HepG2 (cell line): ENCODE results near the gene HECTD1. TPM values are rescaled to one million over a fixed set of nuclear protein-coding genes. Genes with fewer than 3 reads are reported as not detected.

Experiments
- ATAC-seq: fragments of 200-7000 bp; cut with Tn5 transposase; 3 replicates; pipeline ENCODE4 v1.9.1; 2020; ENCODE audit warnings: mild to moderate bottlenecking, moderate library complexity
- BruUV-seq: library from RNA; stranded (reverse); fragments of 400-500 nt; replicated peaks from 2 replicates; lab custom pipeline; 2021; lab: Mats Ljungman, UMichigan
- CTCF ChIA-PET: fragments of 300-600 bp; formaldehyde crosslinking; extraction: SDS; loops from one replicate; lab custom pipeline; 2021; ENCODE audit warnings: low total read pairs, inconsistent platforms, low intra/inter-chr PET ratio; lab: Yijun Ruan, JAX
- POLR2A ChIA-PET: fragments of 350-600 bp; sonication (Branson Sonifier 250); formaldehyde crosslinking; loops from one replicate; lab custom pipeline; 2020; ENCODE audit warnings: antibody characterized with exemption, inconsistent platforms; lab: Yijun Ruan, JAX
- DNase-seq: peaks from one replicate; pipeline ENCODE4 v3.0.0-alpha.2; 2015; ENCODE audit warnings: low spot score
- FAIRE-seq: peaks from 3 replicates; lab custom pipeline; 2011; peaks lifted over from hg19 to GRCh38; lab: Jason Lieb, UNC
- H2AFZ ChIP-seq: one replicate; pipeline ENCODE4 v1.6.1; 2011; ENCODE audit warnings: low read length, inconsistent platforms
- H3K27ac ChIP-seq: fragments of 300-600 bp; 3 replicates; pipeline ENCODE4 v1.8.0; 2011; ENCODE audit warnings: mixed run types, mild to moderate bottlenecking, mixed read lengths, low read length, inconsistent platforms; ENCODE audit not compliant: insufficient read depth; ENCODE audit errors: extremely low read length
- H3K27me3 ChIP-seq, 2 experiments: fragments of 200-600 bp in 1 of 2; 2 replicates in 1 of 2; 3 replicates in 1 of 2; pipeline versions ENCODE4 v1.6.0 to v1.8.0; 2011; ENCODE audit warnings: low read length in 2 of 2, mild to moderate bottlenecking in 2 of 2, moderate library complexity in 2 of 2, inconsistent platforms in 1 of 2; ENCODE audit not compliant: insufficient read depth in 2 of 2, control insufficient read depth in 1 of 2
- H3K36me3 ChIP-seq, 2 experiments: fragments of 200-600 bp in 1 of 2; replicated peaks in 1 of 2; 2 replicates in 1 of 2; 3 replicates in 1 of 2; pipeline versions ENCODE4 v1.5.1 to v1.8.0; 2011; ENCODE audit warnings: low read length in 2 of 2, inconsistent platforms in 1 of 2; ENCODE audit not compliant: insufficient read depth in 2 of 2, control insufficient read depth in 1 of 2
- H3K4me1 ChIP-seq: 2 replicates; pipeline ENCODE4 v1.5.1; 2012; ENCODE audit warnings: low read length, inconsistent platforms; ENCODE audit not compliant: insufficient read depth
- H3K4me2 ChIP-seq: 2 replicates; pipeline ENCODE4 v1.6.0; 2011; ENCODE audit warnings: low read depth, low read length, inconsistent platforms
- H3K4me3 ChIP-seq, 3 experiments: fragments of 200-600 bp in 1 of 3; sonication (generic), shearing (Covaris generic) in 1 of 3; replicated peaks in 1 of 3; 2 replicates each; pipeline ENCODE4 v1.5.1; 2011 to 2016; ENCODE audit warnings: low read length in 3 of 3, inconsistent platforms in 2 of 3, low read depth in 2 of 3, mild to moderate bottlenecking in 2 of 3, control low read depth in 1 of 3, mixed read lengths in 1 of 3; ENCODE audit not compliant: insufficient read depth in 1 of 3
- H3K79me2 ChIP-seq: one replicate; pipeline ENCODE4 v1.6.1; 2011; ENCODE audit warnings: low read length, inconsistent platforms; ENCODE audit not compliant: insufficient read depth
- H3K9ac ChIP-seq: 2 replicates; pipeline ENCODE4 v1.6.0; 2011; ENCODE audit warnings: mild to moderate bottlenecking, low read depth, low read length, inconsistent platforms; ENCODE audit not compliant: insufficient read depth
- H3K9me3 ChIP-seq: 2 replicates; pipeline ENCODE4 v1.5.1; 2012; ENCODE audit warnings: mild to moderate bottlenecking, low read length
- H4K20me1 ChIP-seq: 2 replicates; pipeline ENCODE4 v1.6.0; 2011; ENCODE audit warnings: inconsistent platforms, mild to moderate bottlenecking, low read length, moderate library complexity; ENCODE audit not compliant: insufficient read depth
- ATF7 ChIP-seq, 2 experiments: fragments of 450-650 bp in 1 of 2; sonication (generic) in 1 of 2; formaldehyde crosslinking in 1 of 2; IDR thresholded peaks; 2 replicates each; pipeline versions ENCODE4 v1.4.0 to v1.6.1; 2016 to 2020; ENCODE audit warnings: antibody characterized with exemption in 1 of 2, mild to moderate bottlenecking in 1 of 2, missing genetic modification reagents in 1 of 2
- KLF9 ChIP-seq: IDR thresholded peaks from 2 replicates; pipeline ENCODE4 v1.6.1; 2016; ENCODE audit warnings: low read depth
- SMARCC2 ChIP-seq: fragments of 450-650 bp; IDR thresholded peaks from 2 replicates; pipeline ENCODE4 v1.6.1; 2017; ENCODE audit warnings: antibody characterized with exemption, mild to moderate bottlenecking
- SRSF9 ChIP-seq: fragments of 200-400 bp; formaldehyde crosslinking; IDR thresholded peaks from 2 replicates; pipeline ENCODE4 v1.6.1; 2018; ENCODE audit warnings: borderline replicate concordance, mild to moderate bottlenecking, low read depth, low read length; ENCODE audit not compliant: insufficient read depth, poor library complexity, severe bottlenecking
- ZNF546 ChIP-seq: sonication (generic); formaldehyde crosslinking; conservative IDR thresholded peaks from 2 replicates; pipeline ENCODE4 v1.8.1; 2023; ENCODE audit warnings: mild to moderate bottlenecking, missing genetic modification reagents
- ZSCAN12 ChIP-seq: sonication (generic); formaldehyde crosslinking; IDR thresholded peaks from 2 replicates; pipeline ENCODE4 v1.9.0; 2021; ENCODE audit warnings: mild to moderate bottlenecking, missing genetic modification reagents
- WGBS: methylation state at CpG from one replicate; pipeline ENCODE4 v1.1.6; 2017; ENCODE audit warnings: low lambda C conversion rate; 5-methylcytosine and 5-hydroxymethylcytosine counted together
- in situ Hi-C: cut with HindIII; loops from 2 replicates; pipeline ENCODE4 v1.10.0; 2017; ENCODE audit warnings: low pct_unique_long_range_greater_than_20kb; ENCODE audit not compliant: extremely low pct_ligation_motif_present
- intact Hi-C: fragments of 100-400 bp; cut with micrococcal nuclease; formaldehyde crosslinking; loops from one replicate; pipeline ENCODE4 v1.10.0; 2022; ENCODE audit not compliant: unreplicated experiment
- polyA plus RNA-seq, 8 experiments: library from polyadenylated mRNA; depleted of rRNA in 3 of 8; stranded (reverse) in 7 of 8; unstranded in 1 of 8; fragments of >200 nt; fragmentation: Illumina TruSeq in 4 of 8; extraction: Trizol in 4 of 8; gene quantifications; 2 replicates each; pipeline versions ENCODE4 v1.2.1 to v1.2.3, GENCODE V29; 2011 to 2016; ENCODE audit warnings: low read depth in 4 of 8, missing spikeins in 1 of 8, mixed read lengths in 1 of 8; ENCODE audit not compliant: insufficient read depth in 1 of 8
- total RNA-seq, 5 experiments: library from RNA; depleted of rRNA; stranded (reverse); fragments of >200 nt; fragmentation: Illumina TruSeq; extraction: Trizol; gene quantifications; 2 replicates each; pipeline ENCODE4 v1.2.3, GENCODE V29; 2016; ENCODE audit warnings: low read depth in 1 of 5
- TF ChIP-seq, protein P1 (sequence below): sonication (generic); formaldehyde crosslinking; IDR thresholded peaks from 2 replicates; pipeline ENCODE4 v1.4.0; 2020; ENCODE audit warnings: missing genetic modification reagents

The HECTD1 gene
- total and polyA plus RNA-seq, 2 of the 13 experiments (the other 11 are each of a cell fraction or from before 2014, with no cell fraction given): 312 to 560 TPM

- no peak for DNase-seq
- BruUV-seq: no TSS peak
- CTCF ChIA-PET: no interaction called here
- 98% methylated on average over 1 of the region's 1 CpG for WGBS
- H3K27me3 ChIP-seq: no peaks in the 10 kb centered on the region; a peak in 1 of 5 replicates
- no peaks in the 10 kb centered on the region for H3K9me3 ChIP-seq
- no peak overlapping the region for H3K27ac ChIP-seq
- intact Hi-C loops: loop anchor here (10.0 kb wide), 1 partner anchor 1004 kb away; the partner anchor contains the start of genes RNU6-7 and RNU6-8
- no peak overlapping the region for H2AFZ ChIP-seq
- no peak for FAIRE-seq
- peaks cover 97% of the 10 kb centered on the region for H3K79me2 ChIP-seq
- in situ Hi-C loops: no loop called here
- no peak for ATAC-seq
- H3K9ac ChIP-seq: no peak overlapping the region
- TF ChIP-seq SRSF9 (no peak), SMARCC2 (0 out of 2 replicates have a peak, but pooled peaks have one; percentile 61), KLF9 (no peak), ZNF546 (CRISPR knock-in tag) (no peak), ATF7 (IDR thresholded peaks at IDR 0.05) (peak; percentile 67), ATF7 (CRISPR knock-in tag; IDR thresholded peaks at IDR 0.05) (no peak), ZSCAN12 (no peak)
- TF ChIP-seq, protein P1, sequence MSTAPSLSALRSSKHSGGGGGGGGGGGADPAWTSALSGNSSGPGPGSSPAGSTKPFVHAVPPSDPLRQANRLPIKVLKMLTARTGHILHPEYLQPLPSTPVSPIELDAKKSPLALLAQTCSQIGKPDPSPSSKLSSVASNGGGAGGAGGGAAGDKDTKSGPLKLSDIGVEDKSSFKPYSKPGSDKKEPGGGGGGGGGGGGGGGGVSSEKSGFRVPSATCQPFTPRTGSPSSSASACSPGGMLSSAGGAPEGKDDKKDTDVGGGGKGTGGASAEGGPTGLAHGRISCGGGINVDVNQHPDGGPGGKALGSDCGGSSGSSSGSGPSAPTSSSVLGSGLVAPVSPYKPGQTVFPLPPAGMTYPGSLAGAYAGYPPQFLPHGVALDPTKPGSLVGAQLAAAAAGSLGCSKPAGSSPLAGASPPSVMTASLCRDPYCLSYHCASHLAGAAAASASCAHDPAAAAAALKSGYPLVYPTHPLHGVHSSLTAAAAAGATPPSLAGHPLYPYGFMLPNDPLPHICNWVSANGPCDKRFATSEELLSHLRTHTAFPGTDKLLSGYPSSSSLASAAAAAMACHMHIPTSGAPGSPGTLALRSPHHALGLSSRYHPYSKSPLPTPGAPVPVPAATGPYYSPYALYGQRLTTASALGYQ: no peak
- POLR2A ChIA-PET: interaction anchor here (0.7 kb wide), 1 partner anchor 11 kb away, joined by 4 read pairs; no protein-coding TSS in a partner anchor
- peaks cover 53% of the 10 kb centered on the region for H4K20me1 ChIP-seq
- H3K4me3 ChIP-seq: no peak overlapping the region
- H3K4me1 ChIP-seq: peaks cover 86% of the 10 kb centered on the region
- no peak overlapping the region for H3K4me2 ChIP-seq
- H3K36me3 ChIP-seq: peaks cover 15 to 57% of the 10 kb centered on the region in 2 experiments
These were observed 6.5 kb downstream of the HECTD1 start for GRCh38 chr14:31201111-31201510.
